ENCODE results near the gene OR2M3.
"Not testable (repeated sequence)": the region's sequence is repeated elsewhere in the genome, so short reads cannot be mapped to it uniquely, and the experiment has no call there.

The OR2M3 gene

DNA sequence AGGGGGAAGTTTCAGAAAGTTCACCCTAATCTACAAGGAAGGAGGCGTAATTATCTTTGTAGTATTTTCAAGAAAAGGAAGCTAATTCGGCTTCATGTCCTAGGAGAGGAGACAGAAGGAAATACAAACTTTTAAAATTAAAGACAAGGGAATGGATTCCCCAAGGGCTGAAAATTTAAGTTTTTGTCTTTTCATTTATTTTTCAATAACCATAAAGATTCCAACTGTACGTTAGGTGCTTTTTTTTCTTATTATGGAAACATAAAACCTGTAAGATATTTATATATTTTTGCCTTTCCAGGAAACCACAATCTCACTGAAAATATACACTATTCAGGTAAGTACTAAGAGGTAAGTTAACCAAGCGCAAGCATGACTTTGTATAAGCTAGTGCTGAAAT lies at the start of gene OR2M3:
TSS of gene OR2M3 (plus strand) at position 301 of the 400 bp plus-strand sequence. CDS start 5,803 bp downstream, outside the sequence.
- no peak for DNase-seq

DNA sequence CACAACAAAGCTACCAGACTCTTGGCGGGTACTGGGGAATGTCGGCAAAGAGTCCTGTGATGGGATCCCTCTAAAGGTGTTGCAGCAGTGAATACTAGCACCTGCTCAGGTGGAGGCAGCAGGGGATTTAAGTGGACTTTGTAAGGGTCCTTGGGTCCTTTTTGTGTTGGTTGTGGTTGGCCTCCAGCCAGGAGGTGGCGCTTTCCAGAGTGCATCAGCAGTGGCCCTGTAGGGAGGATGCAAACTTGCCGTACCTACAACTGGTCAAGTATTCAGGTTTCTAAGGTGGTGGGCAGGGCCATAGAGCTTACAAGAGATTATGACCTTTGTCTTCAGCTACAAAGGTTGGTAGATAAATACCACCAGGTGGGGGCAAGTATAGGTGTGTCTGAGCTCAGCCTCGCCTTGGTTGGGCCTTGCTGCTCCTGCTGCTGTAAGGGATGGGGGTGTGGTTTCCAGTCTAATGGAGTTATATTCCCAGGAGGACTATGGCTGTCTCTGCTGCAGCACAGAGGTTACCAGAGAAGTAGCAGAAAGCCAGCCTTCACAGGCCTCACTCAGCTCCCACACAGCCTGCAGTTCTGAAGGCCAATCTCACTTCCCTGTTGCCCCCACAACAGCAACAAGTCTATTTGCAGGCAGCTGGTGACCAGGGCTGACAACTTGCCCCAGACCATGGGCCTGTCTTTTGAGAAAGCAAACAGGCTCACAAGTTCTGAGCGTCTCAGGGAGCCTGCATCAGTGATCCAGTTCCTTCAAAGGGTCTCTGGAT lies 44.8 kb upstream of the OR2M3 start:
- DNase-seq: no peak

DNA sequence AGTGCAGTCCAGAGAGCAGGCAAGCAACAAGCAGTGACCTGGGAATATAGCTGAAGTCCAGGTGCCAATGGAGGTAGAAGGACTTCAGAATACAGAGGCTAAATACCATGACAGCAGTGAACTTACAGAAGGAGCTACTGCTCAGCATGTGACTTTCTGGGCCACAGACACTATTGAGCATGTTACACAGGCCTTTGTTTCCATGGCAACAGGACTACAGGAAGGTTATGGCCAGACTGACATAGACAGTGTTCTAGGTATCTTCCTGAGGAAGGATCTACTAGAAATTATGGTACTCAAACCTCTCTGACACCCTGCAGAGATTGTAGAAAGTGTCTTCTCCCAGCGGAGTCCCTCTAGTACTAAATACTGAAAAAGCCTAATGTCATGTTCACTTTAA lies 41.1 kb upstream of the OR2M3 start:
- DNase-seq: no peak

- DNase-seq: no peak
These were observed 38.3 kb upstream of the OR2M3 start for GRCh38 chr1:248158758-248159157.

DNA sequence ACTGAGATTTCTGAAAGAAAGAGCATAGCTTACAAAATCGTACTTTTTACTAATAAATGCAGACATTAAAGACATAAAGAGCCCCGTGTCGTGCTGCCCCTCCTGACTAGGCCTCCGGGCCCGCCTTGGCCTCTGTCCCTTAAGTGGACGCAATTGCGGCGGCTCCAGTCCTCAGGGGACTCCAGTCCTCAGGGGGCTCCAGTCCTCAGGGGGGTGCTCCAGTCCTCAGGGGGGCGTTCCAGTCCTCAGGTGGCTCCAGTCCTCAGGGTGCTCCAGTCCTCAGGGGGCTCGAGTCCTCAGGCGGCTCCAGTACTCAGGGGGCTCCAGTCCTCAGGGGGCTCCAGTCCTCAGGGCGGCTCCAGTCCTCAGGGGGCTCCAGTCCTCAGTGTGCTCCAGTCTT lies 33.0 kb upstream of the OR2M3 start:
- no peak for DNase-seq

DNA sequence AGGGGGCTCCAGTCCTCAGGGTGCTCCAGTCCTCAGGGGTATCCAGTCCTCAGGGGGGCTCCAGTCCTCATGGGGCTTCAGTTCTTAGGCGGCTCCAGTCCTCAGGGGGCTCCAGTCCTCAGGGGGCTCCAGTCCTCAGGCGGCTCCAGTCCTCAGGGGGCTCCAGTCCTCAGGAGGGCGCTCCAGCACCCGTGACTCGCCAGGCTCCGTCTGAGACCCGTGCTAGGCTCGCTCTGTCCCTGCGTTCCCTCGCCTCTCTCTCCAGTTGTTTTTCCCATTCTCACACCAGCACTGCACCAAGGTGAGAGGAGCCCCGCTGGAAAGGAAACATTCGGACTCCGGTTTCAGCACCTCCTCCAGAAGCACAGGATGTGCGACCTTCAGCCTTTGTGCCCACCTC lies 31.9 kb upstream of the OR2M3 start:
- DNase-seq: no peak

DNA sequence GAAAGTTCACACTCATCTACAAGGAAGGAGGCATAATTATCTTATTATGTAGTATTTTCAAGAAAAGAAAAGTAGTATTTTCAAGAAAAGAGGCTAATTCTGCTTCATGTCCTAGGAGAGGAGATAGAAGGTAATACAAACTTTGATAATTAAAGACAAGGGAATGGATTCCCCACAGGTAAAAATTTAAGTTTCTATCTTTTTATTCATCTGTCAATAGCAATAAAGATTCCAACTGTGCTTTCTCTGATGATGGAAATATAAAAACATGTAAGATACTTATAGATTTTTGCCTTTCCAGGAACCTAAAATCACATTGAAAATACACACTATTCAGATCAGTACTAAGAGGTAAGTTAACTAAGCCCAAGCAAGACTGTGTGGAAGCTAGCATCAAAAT lies 22.5 kb upstream of the OR2M3 start, which contains the start of gene OR2M2:
TSS of gene OR2M2 (plus strand) at position 301 of the 400 bp plus-strand sequence. CDS start 5,165 bp downstream, outside the sequence.
- no peak for DNase-seq

DNA sequence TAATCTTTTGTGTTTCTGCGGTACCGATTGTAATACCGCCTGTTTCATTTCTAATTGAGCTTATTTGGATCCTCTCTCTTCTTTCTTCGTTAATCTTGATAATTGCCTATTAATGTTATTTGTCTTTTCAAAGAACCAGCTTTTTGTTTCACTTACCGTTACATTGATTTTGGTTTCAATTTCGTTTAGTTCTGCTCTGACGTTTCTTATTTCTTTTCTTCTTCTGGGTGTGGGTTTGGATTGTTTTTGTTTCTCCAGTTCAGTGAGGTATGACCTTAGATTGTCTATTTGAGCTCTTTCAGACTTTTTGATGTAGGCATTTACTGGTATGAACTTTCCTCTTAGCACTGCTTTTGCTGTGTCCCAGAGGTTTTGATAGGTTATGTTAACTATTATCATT lies 13.1 kb upstream of the OR2M3 start:
- DNase-seq: no peak

- DNase-seq: no peak
These were observed 9.7 kb upstream of the OR2M3 start for GRCh38 chr1:248187363-248187762.

GRCh38 chr1:248189026-248189425 lies 8.0 kb upstream of the OR2M3 start:
- DNase-seq: no peak

DNA sequence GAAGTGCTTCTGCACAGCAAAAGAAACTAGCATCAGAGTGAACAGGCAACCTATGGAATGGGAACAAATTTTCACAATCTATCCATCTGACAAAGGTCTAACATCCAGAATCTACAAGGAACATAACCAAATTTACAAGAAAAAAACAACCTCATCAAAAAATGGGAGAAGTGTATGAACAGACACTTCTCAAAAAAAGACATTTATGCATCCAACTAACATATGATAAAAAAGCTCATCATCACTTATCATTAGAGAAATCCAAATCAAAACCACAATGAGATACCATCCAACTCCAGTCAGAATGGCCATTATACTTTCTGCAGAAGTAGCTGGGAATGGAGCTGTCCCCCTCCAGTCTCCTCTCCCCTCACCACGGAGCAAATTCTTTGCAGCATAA lies 2.9 kb upstream of the OR2M3 start:
- no peak for DNase-seq

GRCh38 chr1:248215880-248216279 lies 18.8 kb downstream of the OR2M3 start:
- no peak for DNase-seq

DNA sequence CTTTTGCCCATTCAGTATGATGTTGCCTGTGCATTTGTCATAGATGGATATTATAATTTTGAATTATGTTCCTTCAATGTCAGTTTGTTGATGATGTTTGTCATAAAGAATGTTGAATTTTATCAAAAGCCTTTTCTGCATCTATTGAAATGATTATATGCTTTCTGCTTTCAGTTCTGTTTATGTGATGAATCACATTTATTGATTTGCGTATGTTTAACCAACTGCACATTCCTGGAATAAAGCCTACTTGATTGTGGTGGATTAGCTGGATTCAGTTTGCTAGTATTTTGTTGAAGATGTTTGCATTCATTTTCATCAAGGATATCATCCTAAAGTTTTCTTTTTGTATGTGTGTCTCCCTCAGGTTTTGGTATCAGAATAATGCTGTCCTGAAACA lies 28.5 kb downstream of the OR2M3 start:
- no peak for DNase-seq

DNA sequence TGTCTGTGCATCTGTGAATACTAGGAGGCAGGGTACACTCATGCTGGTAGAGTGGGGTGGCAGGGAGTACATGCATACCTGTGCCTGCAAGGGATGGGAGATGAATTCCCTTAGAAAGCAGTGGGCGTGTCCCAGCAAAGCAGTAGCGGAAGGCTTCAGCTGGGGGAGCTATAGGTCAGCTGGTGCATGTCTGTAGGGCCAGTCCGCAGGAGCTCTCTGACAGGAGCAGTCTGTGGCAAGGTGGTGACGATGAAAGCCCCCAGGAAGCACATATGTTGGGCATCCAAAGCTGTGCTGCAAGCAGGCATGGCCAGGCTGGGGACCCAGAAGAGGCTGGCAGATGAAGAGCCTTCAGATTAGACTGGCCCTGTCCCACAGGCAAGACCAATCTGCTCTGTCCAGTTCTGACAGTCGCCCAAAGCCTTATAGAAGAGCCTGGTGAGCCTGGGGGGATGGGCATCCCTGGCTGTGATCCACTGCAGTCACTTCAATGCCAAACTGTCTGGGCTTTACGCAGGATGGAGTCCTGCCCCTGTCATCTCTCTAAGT lies 32.4 kb downstream of the OR2M3 start:
- no peak for DNase-seq

DNA sequence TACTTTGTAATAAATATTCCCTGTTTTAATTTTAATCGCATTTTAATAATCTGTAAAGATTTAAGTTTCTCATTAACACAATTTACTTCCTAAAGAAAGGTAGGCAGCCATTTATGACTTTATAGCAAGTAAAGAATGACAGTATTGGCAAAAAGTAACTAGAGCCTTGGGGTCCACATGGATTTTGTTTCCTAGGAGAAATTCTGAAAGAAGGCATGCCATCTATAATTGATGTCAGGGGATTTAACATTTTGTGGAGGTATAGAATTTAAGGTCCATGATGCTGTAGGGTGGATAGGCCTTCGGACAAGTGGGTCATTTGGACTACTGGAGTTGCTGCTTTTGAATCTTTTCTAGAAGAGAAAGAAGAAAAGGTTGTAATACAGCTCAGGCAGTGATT lies 34.1 kb downstream of the OR2M3 start, which contains the start of gene OR2M4:
TSS of gene OR2M4 (plus strand) at position 301 of the 400 bp plus-strand sequence. CDS start 7,512 bp downstream, outside the sequence.
- no peak for DNase-seq

GRCh38 chr1:248239478-248239877 lies 42.4 kb downstream of the OR2M3 start:
- no peak for DNase-seq

- DNase-seq: peak; percentile 49
These were observed 46.1 kb downstream of the OR2M3 start for GRCh38 chr1:248243204-248243603.

GRCh38 chr1:248259309-248259708 lies 62.2 kb downstream of the OR2M3 start:
- DNase-seq: not testable (repeated sequence)

Measured in activated CD8-positive, alpha-beta memory T cell treated with anti-CD3 and anti-CD28 coated beads, Interleukin-2, amount 50 U/mL, for 48 hours (primary cell).